Stimulated activated CD4-positive, alpha-beta T cell treated with anti-CD3 and anti-CD28 coated beads, Interleukin-15, amount 100 ng/mL, for 24 hours (primary cell): ENCODE measurements around the gene SLF2.
"Not testable (repeated sequence)": the region's sequence is repeated elsewhere in the genome, so short reads cannot be mapped to it uniquely, and the experiment has no call there.

ENCODE experiments used
- DNase-seq: peaks from one replicate; pipeline ENCODE4 v3.0.0-alpha.2; 2020

Gene SLF2

GRCh38 chr10:100878291-100878910 lies 34.4 kb upstream of the SLF2 start:
- DNase-seq, result peak; percentile 55

GRCh38 chr10:100879741-100880360 lies 32.9 kb upstream of the SLF2 start:
- DNase-seq, result no peak

DNA sequence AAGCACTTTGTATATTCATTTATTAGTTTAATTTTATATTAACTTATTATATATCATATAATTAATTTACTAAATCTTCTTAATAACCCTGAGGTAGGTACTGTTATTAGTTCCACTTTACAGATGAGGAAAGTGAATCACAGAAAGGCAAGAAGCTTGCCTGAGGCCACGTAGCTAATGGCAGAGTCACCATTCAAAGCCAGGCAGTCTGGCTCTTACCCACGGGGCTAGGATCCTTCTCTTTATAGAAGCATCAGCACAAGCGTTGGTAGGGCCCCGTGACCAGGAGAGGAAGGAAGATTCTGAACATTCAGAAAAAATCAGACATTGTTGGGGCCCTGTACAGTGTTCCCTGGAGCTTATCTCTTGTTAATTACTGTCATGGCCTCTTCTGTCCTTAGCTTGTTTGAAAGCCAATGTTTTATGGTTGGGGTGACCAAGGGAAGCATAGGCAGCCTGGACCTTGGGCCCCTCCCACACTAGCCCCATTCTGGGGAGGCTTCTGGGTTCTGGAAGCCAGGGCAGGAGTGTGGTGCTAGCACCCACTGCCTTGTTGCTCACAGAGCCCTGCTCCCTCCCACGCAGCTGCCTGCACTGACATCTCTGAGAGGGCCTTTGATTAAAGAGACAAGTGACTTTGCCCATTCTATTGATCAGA lies 31.1 kb upstream of the SLF2 start:
- no peak for DNase-seq

- DNase-seq, result no peak
Observed at GRCh38 chr10:100882252-100882651, 30.5 kb upstream of the SLF2 start.

DNA sequence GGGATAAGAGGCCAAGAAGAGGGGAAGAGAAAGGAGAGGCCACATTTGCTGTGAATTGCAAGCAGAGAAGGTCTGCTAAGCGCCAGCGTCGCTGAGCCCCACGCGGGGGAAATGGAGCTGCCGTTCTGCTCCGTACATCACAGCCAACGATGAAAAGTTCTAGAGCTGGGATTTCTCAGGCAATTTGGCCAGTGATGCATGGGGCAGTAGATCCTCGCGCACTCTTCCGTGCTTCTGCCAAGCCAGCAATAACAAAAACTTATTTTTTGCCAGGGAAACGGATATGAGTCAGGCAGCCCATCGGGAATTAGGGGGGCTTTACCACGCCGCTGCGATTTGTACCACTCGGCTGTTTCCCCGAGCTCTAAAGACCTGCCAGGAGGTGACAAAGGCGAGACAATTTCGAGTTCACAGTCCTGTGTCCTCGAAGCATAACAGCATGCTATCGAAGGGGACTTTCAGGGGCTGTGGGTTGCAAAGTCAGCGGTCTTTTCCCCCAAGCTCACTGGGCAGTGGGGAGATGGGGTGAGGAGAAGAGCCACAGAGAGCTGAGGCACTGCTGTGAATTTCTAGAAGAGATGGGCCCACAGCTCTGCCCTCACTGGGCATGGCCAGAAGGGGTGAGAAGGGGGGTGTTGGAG lies 30.0 kb upstream of the SLF2 start:
- DNase-seq, result no peak

- DNase-seq, result no peak
Observed at GRCh38 chr10:100883312-100883821, 29.4 kb upstream of the SLF2 start.

GRCh38 chr10:100885611-100886010 lies 27.2 kb upstream of the SLF2 start:
- not testable (repeated sequence) for DNase-seq

- DNase-seq, result no peak
Observed at GRCh38 chr10:100886091-100886490, 26.7 kb upstream of the SLF2 start.

GRCh38 chr10:100886521-100886920 lies 26.2 kb upstream of the SLF2 start:
- DNase-seq, result no peak

GRCh38 chr10:100886963-100887362 lies 25.8 kb upstream of the SLF2 start:
- no peak for DNase-seq

- DNase-seq, result no peak
Observed at GRCh38 chr10:100887761-100888296, 24.9 kb upstream of the SLF2 start.

- no peak for DNase-seq
Observed at GRCh38 chr10:100888957-100889356, 23.8 kb upstream of the SLF2 start.

GRCh38 chr10:100889546-100889945 lies 23.2 kb upstream of the SLF2 start:
- DNase-seq, result no peak

DNA sequence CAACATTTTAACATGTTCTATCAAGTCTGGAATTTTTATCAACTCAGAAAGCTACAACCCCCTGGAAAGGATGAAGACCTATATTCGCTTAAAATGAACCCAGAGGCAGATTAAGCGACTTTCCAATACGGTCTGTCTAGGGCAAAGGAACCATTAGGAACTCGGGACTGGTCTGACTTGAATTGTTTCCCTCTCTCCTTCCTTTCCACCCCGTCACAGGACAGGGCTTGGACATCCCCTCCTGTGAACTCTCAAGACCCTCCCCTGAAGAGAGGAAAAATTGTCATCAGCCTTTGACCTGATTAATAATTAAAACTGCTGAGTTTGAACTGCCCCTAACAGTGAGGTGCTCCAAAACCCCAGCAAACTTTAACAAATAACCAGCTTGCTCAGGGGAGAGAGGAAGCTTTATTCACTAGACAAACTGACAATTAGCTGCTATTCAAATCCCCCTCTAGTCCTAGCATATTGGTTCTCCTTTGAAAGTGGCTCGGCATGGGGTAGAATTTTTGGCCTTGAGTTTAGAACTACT lies 22.6 kb upstream of the SLF2 start:
- DNase-seq, result no peak

- no peak for DNase-seq
Observed at GRCh38 chr10:100890673-100891317, 22.0 kb upstream of the SLF2 start.

- DNase-seq, result no peak
Observed at GRCh38 chr10:100894033-100894432, 18.7 kb upstream of the SLF2 start.

DNA sequence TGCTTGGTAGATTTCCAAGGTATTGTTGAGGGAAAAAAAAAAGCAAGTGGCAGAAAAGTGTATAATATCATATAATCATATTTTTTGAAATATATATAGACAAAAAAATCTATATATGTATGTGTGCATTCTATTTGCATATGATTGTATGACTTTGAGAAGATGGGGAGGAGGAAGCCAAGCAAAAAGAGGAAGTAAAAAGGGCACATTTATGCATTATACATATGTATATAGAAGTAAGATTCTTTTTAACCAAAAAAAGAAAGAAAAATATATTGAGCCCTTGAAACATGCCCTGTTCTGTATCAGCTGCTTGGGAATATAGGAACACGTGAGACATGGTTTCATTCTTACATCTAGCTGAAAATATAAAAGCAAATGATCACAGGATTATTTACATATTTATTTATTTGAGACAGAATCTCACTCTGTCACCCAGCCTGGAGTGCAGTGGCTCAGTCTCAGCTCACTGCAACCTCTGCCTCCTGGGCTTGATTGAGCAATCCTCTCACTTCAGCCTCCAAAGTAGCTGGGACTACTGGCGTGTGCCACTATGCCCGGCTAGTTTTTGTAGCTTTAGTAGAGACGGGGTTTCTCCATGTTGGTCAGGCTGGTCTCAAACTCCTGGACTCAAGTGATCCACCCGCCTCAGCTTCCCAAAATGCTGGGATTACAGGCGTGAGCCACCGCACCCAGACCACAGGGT lies 18.0 kb upstream of the SLF2 start:
- no peak for DNase-seq

GRCh38 chr10:100895346-100895745 lies 17.4 kb upstream of the SLF2 start:
- no peak for DNase-seq

DNA sequence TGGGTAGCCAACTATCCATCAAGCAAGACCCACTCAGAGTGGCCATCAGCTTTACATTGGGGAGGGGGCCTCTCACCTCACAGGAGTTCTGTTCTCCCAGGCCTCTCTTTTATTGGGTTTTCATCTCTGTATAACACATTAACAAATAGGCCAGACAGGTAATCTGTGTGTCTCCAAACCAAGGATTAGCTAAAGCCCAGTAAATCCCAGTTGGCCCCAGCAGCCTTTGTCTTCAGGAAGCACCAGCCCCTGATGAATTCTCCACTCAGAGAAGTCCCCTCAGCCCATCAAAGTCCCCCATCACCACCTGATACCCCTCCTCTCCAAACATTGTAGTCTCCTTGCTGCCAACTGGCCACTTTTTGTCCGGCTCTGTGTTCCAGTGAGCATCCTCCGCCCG lies 16.9 kb upstream of the SLF2 start:
- no peak for DNase-seq

GRCh38 chr10:100896876-100897461 lies 15.8 kb upstream of the SLF2 start:
- no peak for DNase-seq

- DNase-seq, result no peak
Observed at GRCh38 chr10:100897976-100898375, 14.8 kb upstream of the SLF2 start.

- DNase-seq, result no peak
Observed at GRCh38 chr10:100899171-100899570, 13.6 kb upstream of the SLF2 start.
